ENCODE measurements around the gene TSPAN5. TPM values are rescaled to one million over a fixed set of nuclear protein-coding genes. Genes with fewer than 3 reads are reported as not detected.

TSPAN5 gene
- total and polyA plus RNA-seq, 4 donors = 60.7 to 93.9 (median 76.3) TPM

- H3K4me1 ChIP-seq (ENCODE audit: control insufficient read depth, insufficient read depth, low read length) = no peaks in the 10 kb centered on the region
- no peaks in the 10 kb centered on the region for H3K36me3 ChIP-seq (ENCODE audit: control insufficient read depth, insufficient read depth, low read length)
- no peak overlapping the region for H3K27ac ChIP-seq (ENCODE audit: low read depth, low read length)
- no peaks in the 10 kb centered on the region for H3K9me3 ChIP-seq (ENCODE audit: control insufficient read depth, insufficient read depth, low read length)
- no peaks in the 10 kb centered on the region for H3K27me3 ChIP-seq (ENCODE audit: control insufficient read depth, insufficient read depth, low read length)
- DNase-seq (ENCODE audit: low read depth in 4 of 6, low spot score in 6 of 6) = no peak
- H3K4me3 ChIP-seq (ENCODE audit: low read depth, low read length) = no peak overlapping the region
Observed at GRCh38 chr4:98448908-98449307, 209.5 kb downstream of the TSPAN5 start.

GRCh38 chr4:98447648-98448047 lies 210.8 kb downstream of the TSPAN5 start:
- Histone ChIP-seq H3K36me3 (ENCODE audit: control insufficient read depth, insufficient read depth, low read length) (no peaks in the 10 kb centered on the region), H3K27ac (ENCODE audit: low read depth, low read length) (no peak overlapping the region), H3K4me1 (ENCODE audit: control insufficient read depth, insufficient read depth, low read length) (no peaks in the 10 kb centered on the region), H3K9me3 (ENCODE audit: control insufficient read depth, insufficient read depth, low read length) (no peaks in the 10 kb centered on the region), H3K4me3 (ENCODE audit: low read depth, low read length) (no peak overlapping the region), H3K27me3 (ENCODE audit: control insufficient read depth, insufficient read depth, low read length) (no peaks in the 10 kb centered on the region)
- no peak for DNase-seq (ENCODE audit: low read depth in 4 of 6, low spot score in 6 of 6)
- WGBS (ENCODE audit: insufficient coverage) = 91% methylated on average over 3 of the region's 5 CpGs

- Histone ChIP-seq H3K27ac (ENCODE audit: low read depth, low read length) (no peak overlapping the region), H3K4me1 (ENCODE audit: control insufficient read depth, insufficient read depth, low read length) (no peaks in the 10 kb centered on the region), H3K27me3 (ENCODE audit: control insufficient read depth, insufficient read depth, low read length) (no peaks in the 10 kb centered on the region), H3K36me3 (ENCODE audit: control insufficient read depth, insufficient read depth, low read length) (no peaks in the 10 kb centered on the region), H3K9me3 (ENCODE audit: control insufficient read depth, insufficient read depth, low read length) (no peaks in the 10 kb centered on the region), H3K4me3 (ENCODE audit: low read depth, low read length) (no peak overlapping the region)
- 71% methylated on average over 1 of the region's 10 CpGs for WGBS (ENCODE audit: insufficient coverage)
- no peak for DNase-seq (ENCODE audit: low read depth in 4 of 6, low spot score in 6 of 6)
Observed at GRCh38 chr4:98446499-98447375, 211.7 kb downstream of the TSPAN5 start.

- no peak for DNase-seq (ENCODE audit: low read depth in 4 of 6, low spot score in 6 of 6)
- Histone ChIP-seq H3K4me1 (ENCODE audit: control insufficient read depth, insufficient read depth, low read length) (no peaks in the 10 kb centered on the region), H3K27ac (ENCODE audit: low read depth, low read length) (no peak overlapping the region), H3K9me3 (ENCODE audit: control insufficient read depth, insufficient read depth, low read length) (no peaks in the 10 kb centered on the region), H3K36me3 (ENCODE audit: control insufficient read depth, insufficient read depth, low read length) (no peaks in the 10 kb centered on the region), H3K4me3 (ENCODE audit: low read depth, low read length) (no peak overlapping the region), H3K27me3 (ENCODE audit: control insufficient read depth, insufficient read depth, low read length) (no peaks in the 10 kb centered on the region)
Observed at GRCh38 chr4:98444371-98444770, 214.0 kb downstream of the TSPAN5 start.

DNA sequence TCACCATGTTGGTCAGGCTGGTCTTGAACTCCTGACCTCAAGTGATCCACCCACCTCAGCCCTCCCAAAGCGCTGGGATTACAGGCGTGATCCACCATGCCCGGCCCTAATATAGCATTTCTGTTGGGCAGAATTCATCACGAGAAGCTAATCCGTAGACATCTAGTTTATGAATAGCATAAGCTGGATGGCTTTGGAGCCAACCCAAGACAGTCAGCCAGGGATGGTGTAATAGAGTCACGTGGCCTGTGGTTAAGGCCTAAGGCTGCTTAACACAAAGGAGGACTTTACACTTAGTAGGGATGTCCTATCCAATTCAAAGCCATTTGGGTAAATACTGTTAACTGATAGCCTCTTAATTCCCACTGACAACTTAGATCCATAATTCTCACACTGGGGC lies 223.6 kb downstream of the TSPAN5 start:
- DNase-seq (ENCODE audit: low read depth in 4 of 6, low spot score in 6 of 6) = no peak
- Histone ChIP-seq H3K4me1 (ENCODE audit: control insufficient read depth, insufficient read depth, low read length) (no peaks in the 10 kb centered on the region), H3K9me3 (ENCODE audit: control insufficient read depth, insufficient read depth, low read length) (no peaks in the 10 kb centered on the region), H3K4me3 (ENCODE audit: low read depth, low read length) (no peak overlapping the region), H3K36me3 (ENCODE audit: control insufficient read depth, insufficient read depth, low read length) (peaks cover 7% of the 10 kb centered on the region), H3K27ac (ENCODE audit: low read depth, low read length) (no peak overlapping the region), H3K27me3 (ENCODE audit: control insufficient read depth, insufficient read depth, low read length) (no peaks in the 10 kb centered on the region)
- WGBS (ENCODE audit: insufficient coverage) = 100% methylated on average over 5 of the region's 6 CpGs

DNA sequence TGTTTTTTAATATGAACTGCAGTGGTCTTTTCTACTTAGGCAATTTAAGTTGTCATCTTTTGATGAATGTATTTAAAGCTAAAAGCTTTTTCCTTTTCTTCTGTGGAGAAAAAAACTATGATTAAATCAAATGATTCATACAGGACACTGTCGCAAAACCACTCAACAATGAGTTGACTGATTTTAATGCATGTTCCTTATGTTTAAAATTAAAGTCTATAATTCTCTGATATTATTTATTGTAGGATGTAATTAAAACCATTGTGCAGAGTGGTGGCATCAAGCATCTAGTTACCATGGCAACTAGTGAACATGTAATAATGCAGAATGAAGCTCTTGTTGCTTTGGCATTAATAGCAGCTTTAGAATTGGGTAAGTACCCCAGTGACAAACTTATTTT lies 224.7 kb downstream of the TSPAN5 start:
- Histone ChIP-seq H3K36me3 (ENCODE audit: control insufficient read depth, insufficient read depth, low read length) (peaks cover 7% of the 10 kb centered on the region), H3K4me3 (ENCODE audit: low read depth, low read length) (no peak overlapping the region), H3K9me3 (ENCODE audit: control insufficient read depth, insufficient read depth, low read length) (no peaks in the 10 kb centered on the region), H3K4me1 (ENCODE audit: control insufficient read depth, insufficient read depth, low read length) (no peaks in the 10 kb centered on the region), H3K27me3 (ENCODE audit: control insufficient read depth, insufficient read depth, low read length) (no peaks in the 10 kb centered on the region), H3K27ac (ENCODE audit: low read depth, low read length) (no peak overlapping the region)
- no CpG with 5 or more reads among the region's 1 CpG for WGBS (ENCODE audit: insufficient coverage)
- peak in 2 of 6 donors; percentile 38 to 39 for DNase-seq (ENCODE audit: low read depth in 4 of 6, low spot score in 6 of 6)

DNA sequence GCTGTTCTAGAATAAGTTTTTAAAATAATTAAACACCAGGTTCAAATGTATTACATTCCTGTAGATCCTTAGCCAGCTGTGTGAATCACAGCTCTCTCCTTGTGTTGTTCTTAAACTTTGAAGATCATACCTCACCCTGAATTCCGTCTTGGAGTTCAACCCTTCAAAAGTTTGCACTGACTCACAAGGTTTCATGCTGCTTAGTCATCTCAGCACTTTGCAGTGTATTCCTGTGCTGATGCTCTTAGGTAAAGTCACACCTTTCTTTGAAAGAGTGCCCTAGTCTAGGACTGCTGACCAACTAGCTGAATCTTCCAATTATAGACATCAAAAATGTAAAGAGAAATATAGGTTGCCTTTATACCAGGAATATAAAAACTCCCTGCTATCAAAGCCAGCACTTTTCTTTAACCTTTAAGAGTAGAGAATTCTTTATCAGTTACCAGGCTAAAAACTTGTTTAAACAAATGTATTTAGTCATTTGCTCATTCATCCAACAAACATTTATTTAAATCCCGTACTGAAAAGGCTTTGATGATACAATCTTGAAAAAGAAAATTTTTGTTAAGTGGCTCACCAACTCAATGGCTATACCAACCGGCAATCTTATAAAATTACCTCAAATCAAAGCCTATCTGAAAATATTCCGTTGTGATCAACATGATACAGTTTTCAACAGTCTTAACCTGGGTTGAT lies 227.6 kb downstream of the TSPAN5 start:
- Histone ChIP-seq H3K4me1 (ENCODE audit: control insufficient read depth, insufficient read depth, low read length) (no peaks in the 10 kb centered on the region), H3K27me3 (ENCODE audit: control insufficient read depth, insufficient read depth, low read length) (no peaks in the 10 kb centered on the region), H3K36me3 (ENCODE audit: control insufficient read depth, insufficient read depth, low read length) (peaks cover 7% of the 10 kb centered on the region), H3K4me3 (ENCODE audit: low read depth, low read length) (no peak overlapping the region), H3K27ac (ENCODE audit: low read depth, low read length) (no peak overlapping the region), H3K9me3 (ENCODE audit: control insufficient read depth, insufficient read depth, low read length) (no peaks in the 10 kb centered on the region)
- 100% methylated on average over 2 of the region's 4 CpGs for WGBS (ENCODE audit: insufficient coverage)
- no peak for DNase-seq (ENCODE audit: low read depth in 4 of 6, low spot score in 6 of 6)

DNA sequence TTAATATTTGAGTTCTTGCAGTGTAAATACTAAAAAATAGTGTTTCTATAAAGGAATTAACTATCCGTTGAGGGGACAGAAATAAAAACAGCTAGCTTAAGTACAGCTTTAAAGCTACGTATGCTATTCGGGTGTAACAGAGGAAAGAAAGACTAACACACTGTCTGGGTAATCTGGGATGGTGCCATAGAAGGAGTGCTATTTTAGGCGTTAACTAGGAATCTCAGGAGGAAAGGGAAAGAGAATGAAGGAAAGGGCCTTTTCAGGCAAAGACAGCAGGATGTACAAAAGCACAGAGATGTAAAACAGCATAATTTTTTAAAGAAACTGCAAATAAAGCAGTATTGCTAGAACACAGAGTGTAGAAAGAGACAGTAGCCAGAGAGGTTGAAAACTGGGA lies 235.4 kb downstream of the TSPAN5 start:
- H3K4me3 ChIP-seq (ENCODE audit: low read depth, low read length) = no peak overlapping the region
- DNase-seq (ENCODE audit: low read depth in 4 of 6, low spot score in 6 of 6) = peak in 1 of 6 donors; percentile 64
- H3K27me3 ChIP-seq (ENCODE audit: control insufficient read depth, insufficient read depth, low read length) = no peaks in the 10 kb centered on the region
- no peaks in the 10 kb centered on the region for H3K9me3 ChIP-seq (ENCODE audit: control insufficient read depth, insufficient read depth, low read length)
- no peaks in the 10 kb centered on the region for H3K4me1 ChIP-seq (ENCODE audit: control insufficient read depth, insufficient read depth, low read length)
- 92% methylated on average over 4 of the region's 4 CpGs for WGBS (ENCODE audit: insufficient coverage)
- H3K27ac ChIP-seq (ENCODE audit: low read depth, low read length) = no peak overlapping the region
- peaks cover 3% of the 10 kb centered on the region for H3K36me3 ChIP-seq (ENCODE audit: control insufficient read depth, insufficient read depth, low read length)

- Histone ChIP-seq H3K4me1 (ENCODE audit: control insufficient read depth, insufficient read depth, low read length) (no peaks in the 10 kb centered on the region), H3K9me3 (ENCODE audit: control insufficient read depth, insufficient read depth, low read length) (no peaks in the 10 kb centered on the region), H3K27ac (ENCODE audit: low read depth, low read length) (no peak overlapping the region), H3K4me3 (ENCODE audit: low read depth, low read length) (no peak overlapping the region), H3K27me3 (ENCODE audit: control insufficient read depth, insufficient read depth, low read length) (no peaks in the 10 kb centered on the region), H3K36me3 (ENCODE audit: control insufficient read depth, insufficient read depth, low read length) (peaks cover 3% of the 10 kb centered on the region)
- 86% methylated on average over 2 of the region's 5 CpGs for WGBS (ENCODE audit: insufficient coverage)
- DNase-seq (ENCODE audit: low read depth in 4 of 6, low spot score in 6 of 6) = no peak
Observed at GRCh38 chr4:98421111-98421510, 237.3 kb downstream of the TSPAN5 start.

Measured in spinal cord (tissue), 10 donors.